ENCODE results near the gene CTH.

GRCh38 chr1:70483342-70483741 is 72.3 kb downstream of the CTH start:
- TF ChIP-seq EZH2 (IDR thresholded peaks at IDR 0.05; ENCODE audit: borderline replicate concordance, low read depth, low read length, poor library complexity, severe bottlenecking), result no peak
- TF ChIP-seq, protein P1, sequence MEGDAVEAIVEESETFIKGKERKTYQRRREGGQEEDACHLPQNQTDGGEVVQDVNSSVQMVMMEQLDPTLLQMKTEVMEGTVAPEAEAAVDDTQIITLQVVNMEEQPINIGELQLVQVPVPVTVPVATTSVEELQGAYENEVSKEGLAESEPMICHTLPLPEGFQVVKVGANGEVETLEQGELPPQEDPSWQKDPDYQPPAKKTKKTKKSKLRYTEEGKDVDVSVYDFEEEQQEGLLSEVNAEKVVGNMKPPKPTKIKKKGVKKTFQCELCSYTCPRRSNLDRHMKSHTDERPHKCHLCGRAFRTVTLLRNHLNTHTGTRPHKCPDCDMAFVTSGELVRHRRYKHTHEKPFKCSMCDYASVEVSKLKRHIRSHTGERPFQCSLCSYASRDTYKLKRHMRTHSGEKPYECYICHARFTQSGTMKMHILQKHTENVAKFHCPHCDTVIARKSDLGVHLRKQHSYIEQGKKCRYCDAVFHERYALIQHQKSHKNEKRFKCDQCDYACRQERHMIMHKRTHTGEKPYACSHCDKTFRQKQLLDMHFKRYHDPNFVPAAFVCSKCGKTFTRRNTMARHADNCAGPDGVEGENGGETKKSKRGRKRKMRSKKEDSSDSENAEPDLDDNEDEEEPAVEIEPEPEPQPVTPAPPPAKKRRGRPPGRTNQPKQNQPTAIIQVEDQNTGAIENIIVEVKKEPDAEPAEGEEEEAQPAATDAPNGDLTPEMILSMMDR (conservative IDR thresholded peaks at IDR 0.05; ENCODE audit: low read depth, low read length), result no peak
